PC-9 (cell line): ENCODE measurements around the gene KRTAP2-1.

Experiments used
- CTCF ChIP-seq: fragments of 200-600 bp; sonication (generic); conservative IDR thresholded peaks from 2 replicates; pipeline ENCODE4 v1.6.1; 2017; ENCODE audit warnings: mixed run types, antibody characterized with exemption, mild to moderate bottlenecking, moderate library complexity
- EZH2 ChIP-seq: fragments of 200-600 bp; sonication (generic); IDR thresholded peaks from 2 replicates; pipeline ENCODE4 v1.8.0; 2017; ENCODE audit warnings: antibody characterized with exemption, low read depth

- TF ChIP-seq CTCF (no peak), EZH2 (no peak)
These were observed 11.6 kb upstream of the KRTAP2-1 start for GRCh38 chr17:41058741-41059140.
